ENCODE data around the gene NEMF. TPM values are rescaled to one million over a fixed set of nuclear protein-coding genes. Genes with fewer than 3 reads are reported as not detected.
"Not testable (repeated sequence)": the region's sequence is repeated elsewhere in the genome, so short reads cannot be mapped to it uniquely, and the experiment has no call there.

NEMF gene
- total RNA-seq, 1 donor from 2014 or later = 81.0 TPM

- H3K27me3 Mint-ChIP-seq (ENCODE audit: low read depth); DNase-seq (ENCODE audit: low spot score); H3K4me3 Mint-ChIP-seq (ENCODE audit: low read depth); intact Hi-C loops (cut with micrococcal nuclease); H3K9me3 Mint-ChIP-seq; H3K27ac Mint-ChIP-seq: not testable (repeated sequence)
- peaks cover 28% of the 10 kb centered on the region for H3K4me1 Mint-ChIP-seq (ENCODE audit: low read depth)
- peaks cover 32% of the 10 kb centered on the region for H3K36me3 Mint-ChIP-seq (ENCODE audit: low read depth)
These were observed 80.9 kb downstream of the NEMF start for GRCh38 chr14:49771691-49772090.

GRCh38 chr14:49770212-49770817 lies 82.3 kb downstream of the NEMF start:
- Mint-ChIP-seq H3K9me3 (no peaks in the 10 kb centered on the region), H3K27ac (peak overlapping the region; percentile 26), H3K4me3 (ENCODE audit: low read depth) (peak overlapping the region; percentile 21), H3K27me3 (ENCODE audit: low read depth) (no peaks in the 10 kb centered on the region), H3K4me1 (ENCODE audit: low read depth) (peaks cover 29% of the 10 kb centered on the region), H3K36me3 (ENCODE audit: low read depth) (peaks cover 25% of the 10 kb centered on the region)
- no peak for DNase-seq (ENCODE audit: low spot score)
- intact Hi-C loops (cut with micrococcal nuclease) = no loop called here

- intact Hi-C loops (cut with micrococcal nuclease) = loop anchor here (2.0 to 5.0 kb wide), 3 partner anchors 183 to 463 kb away; partner anchors contain the start of genes RPS29, SOS2 and VCPKMT
- DNase-seq (ENCODE audit: low spot score) = no peak
- Mint-ChIP-seq H3K36me3 (ENCODE audit: low read depth) (peaks cover 19% of the 10 kb centered on the region), H3K4me1 (ENCODE audit: low read depth) (peaks cover 29% of the 10 kb centered on the region), H3K27me3 (ENCODE audit: low read depth) (no peaks in the 10 kb centered on the region), H3K27ac (peak overlapping the region; percentile 100), H3K9me3 (no peaks in the 10 kb centered on the region), H3K4me3 (ENCODE audit: low read depth) (peak overlapping the region; percentile 96)
These were observed 82.9 kb downstream of the NEMF start for GRCh38 chr14:49769581-49770211.

- intact Hi-C loops (cut with micrococcal nuclease) = loop anchor here (2.0 to 5.0 kb wide), 3 partner anchors 182 to 463 kb away; partner anchors contain the start of genes RPS29, SOS2 and VCPKMT
- Mint-ChIP-seq H3K27ac (peak overlapping the region; percentile 100), H3K36me3 (ENCODE audit: low read depth) (peaks cover 15% of the 10 kb centered on the region), H3K9me3 (no peaks in the 10 kb centered on the region), H3K4me3 (ENCODE audit: low read depth) (peak overlapping the region; percentile 96), H3K27me3 (ENCODE audit: low read depth) (no peaks in the 10 kb centered on the region), H3K4me1 (ENCODE audit: low read depth) (peaks cover 29% of the 10 kb centered on the region)
- no peak for DNase-seq (ENCODE audit: low spot score)
These were observed 83.4 kb downstream of the NEMF start for GRCh38 chr14:49769171-49769570.

GRCh38 chr14:49768301-49769121 lies 84.1 kb downstream of the NEMF start:
- peaks cover 31% of the 10 kb centered on the region for H3K4me1 Mint-ChIP-seq (ENCODE audit: low read depth)
- peak overlapping the region; percentile 100 for H3K27ac Mint-ChIP-seq

GRCh38 chr14:49767571-49768300 lies 84.9 kb downstream of the NEMF start, which contains the start of gene KLHDC2:
TSS of gene KLHDC2 (plus strand) at chr14:49768153. CDS start at chr14:49768469, 316 bp downstream.
- intact Hi-C loops (cut with micrococcal nuclease) = loop anchor here (1.0 to 5.0 kb wide), 6 partner anchors 74 to 465 kb away; partner anchors contain the start of genes KLHDC1, RPS29, SOS2 and VCPKMT
- peak; percentile 89 for DNase-seq (ENCODE audit: low spot score)
- Mint-ChIP-seq H3K27ac (peak within 1 kb of the TSS; percentile 100), H3K27me3 (ENCODE audit: low read depth) (no peaks in the 10 kb centered on the region), H3K4me1 (ENCODE audit: low read depth) (peaks cover 31% of the 10 kb centered on the region), H3K4me3 (ENCODE audit: low read depth) (peak within 1 kb of the TSS; percentile 96), H3K36me3 (ENCODE audit: low read depth) (peaks cover 11% of the 10 kb centered on the region), H3K9me3 (no peaks in the 10 kb centered on the region)

More at GRCh38 chr14:49768301-49769121, 84.1 kb downstream of the NEMF start:
- H3K9me3 Mint-ChIP-seq = no peaks in the 10 kb centered on the region
- peak; percentile 68 for DNase-seq (ENCODE audit: low spot score)
- H3K27me3 Mint-ChIP-seq (ENCODE audit: low read depth) = no peaks in the 10 kb centered on the region
- peaks cover 11% of the 10 kb centered on the region for H3K36me3 Mint-ChIP-seq (ENCODE audit: low read depth)
- intact Hi-C loops (cut with micrococcal nuclease) = loop anchor here (1.0 to 5.0 kb wide), 5 partner anchors 134 to 464 kb away; partner anchors contain the start of genes RPS29, SOS2 and VCPKMT
- peak overlapping the region; percentile 96 for H3K4me3 Mint-ChIP-seq (ENCODE audit: low read depth)

GRCh38 chr14:49767270-49767570 lies 85.4 kb downstream of the NEMF start:
- peaks cover 31% of the 10 kb centered on the region for H3K4me1 Mint-ChIP-seq (ENCODE audit: low read depth)
- peaks cover 10% of the 10 kb centered on the region for H3K36me3 Mint-ChIP-seq (ENCODE audit: low read depth)
- no peaks in the 10 kb centered on the region for H3K27me3 Mint-ChIP-seq (ENCODE audit: low read depth)
- H3K27ac Mint-ChIP-seq = peak overlapping the region; percentile 100
- H3K4me3 Mint-ChIP-seq (ENCODE audit: low read depth) = peak overlapping the region; percentile 96
- DNase-seq (ENCODE audit: low spot score) = no peak
- intact Hi-C loops (cut with micrococcal nuclease) = loop anchor here (1.0 to 5.0 kb wide), 2 partner anchors 74 to 465 kb away; partner anchors contain the start of genes KLHDC1 and SOS2
- H3K9me3 Mint-ChIP-seq = no peaks in the 10 kb centered on the region

GRCh38 chr14:49766839-49767238 lies 85.7 kb downstream of the NEMF start:
- peaks cover 31% of the 10 kb centered on the region for H3K4me1 Mint-ChIP-seq (ENCODE audit: low read depth)
- DNase-seq (ENCODE audit: low spot score) = no peak
- intact Hi-C loops (cut with micrococcal nuclease) = loop anchor here (1.0 to 5.0 kb wide), 2 partner anchors 74 to 465 kb away; partner anchors contain the start of genes KLHDC1 and SOS2
- H3K27ac Mint-ChIP-seq = peak overlapping the region; percentile 100
- H3K4me3 Mint-ChIP-seq (ENCODE audit: low read depth) = peak overlapping the region; percentile 96
- H3K36me3 Mint-ChIP-seq (ENCODE audit: low read depth) = peaks cover 9% of the 10 kb centered on the region
- H3K9me3 Mint-ChIP-seq = no peaks in the 10 kb centered on the region
- no peaks in the 10 kb centered on the region for H3K27me3 Mint-ChIP-seq (ENCODE audit: low read depth)

- H3K27me3 Mint-ChIP-seq (ENCODE audit: low read depth) = peaks cover 8% of the 10 kb centered on the region
- H3K27ac Mint-ChIP-seq = no peak overlapping the region
- no peaks in the 10 kb centered on the region for H3K9me3 Mint-ChIP-seq
- no peak for DNase-seq (ENCODE audit: low spot score)
- intact Hi-C loops (cut with micrococcal nuclease) = no loop called here
- peaks cover 7% of the 10 kb centered on the region for H3K4me1 Mint-ChIP-seq (ENCODE audit: low read depth)
- no peak overlapping the region for H3K4me3 Mint-ChIP-seq (ENCODE audit: low read depth)
- no peaks in the 10 kb centered on the region for H3K36me3 Mint-ChIP-seq (ENCODE audit: low read depth)
These were observed 90.6 kb downstream of the NEMF start for GRCh38 chr14:49761839-49762551.

- Mint-ChIP-seq H3K9me3 (no peaks in the 10 kb centered on the region), H3K4me1 (ENCODE audit: low read depth) (peaks cover 2% of the 10 kb centered on the region)
These were observed 97.2 kb downstream of the NEMF start for GRCh38 chr14:49755378-49755777.

GRCh38 chr14:49754570-49755097 lies 98.0 kb downstream of the NEMF start:
- Mint-ChIP-seq H3K36me3 (ENCODE audit: low read depth) (no peaks in the 10 kb centered on the region), H3K27me3 (ENCODE audit: low read depth) (peaks cover 9% of the 10 kb centered on the region), H3K4me1 (ENCODE audit: low read depth) (no peaks in the 10 kb centered on the region), H3K27ac (no peak overlapping the region), H3K9me3 (no peaks in the 10 kb centered on the region), H3K4me3 (ENCODE audit: low read depth) (no peak overlapping the region)
- DNase-seq (ENCODE audit: low spot score) = no peak
- intact Hi-C loops (cut with micrococcal nuclease) = no loop called here

More at GRCh38 chr14:49755378-49755777, 97.2 kb downstream of the NEMF start:
- intact Hi-C loops (cut with micrococcal nuclease) = no loop called here
- Mint-ChIP-seq H3K36me3 (ENCODE audit: low read depth) (no peaks in the 10 kb centered on the region), H3K4me3 (ENCODE audit: low read depth) (no peak overlapping the region), H3K27me3 (ENCODE audit: low read depth) (peaks cover 14% of the 10 kb centered on the region), H3K27ac (no peak overlapping the region)
- no peak for DNase-seq (ENCODE audit: low spot score)
